Muscle layer of colon (tissue), 2 donors: ENCODE data around the gene CFAP410.
A peak's percentile ranks its signal among the peaks of the same experiment; 100 is the strongest.
"Not testable (repeated sequence)": the region's sequence is repeated elsewhere in the genome, so short reads cannot be mapped to it uniquely, and the experiment has no call there.

Experiments used
- H3K27ac ChIP-seq: one replicate; pipeline ENCODE4 v1.7.0; 2013; ENCODE audit warnings: low read depth, mild to moderate bottlenecking, low read length, moderate library complexity
- H3K27me3 ChIP-seq, 2 donors: one replicate each; pipeline ENCODE4 v1.7.0; 2013; ENCODE audit warnings: low read length in 2 of 2, mild to moderate bottlenecking in 2 of 2; ENCODE audit not compliant: insufficient read depth in 2 of 2, control insufficient read depth in 1 of 2
- H3K36me3 ChIP-seq: one replicate; pipeline ENCODE4 v1.7.0; 2013; ENCODE audit warnings: mild to moderate bottlenecking, low read length; ENCODE audit not compliant: insufficient read depth
- H3K4me1 ChIP-seq: one replicate; pipeline ENCODE4 v1.7.0; 2013; ENCODE audit warnings: mild to moderate bottlenecking, low read length; ENCODE audit not compliant: insufficient read depth
- H3K4me3 ChIP-seq, 2 donors: one replicate each; pipeline ENCODE4 v1.7.0; 2013; ENCODE audit warnings: low read length in 2 of 2, low read depth in 1 of 2, mild to moderate bottlenecking in 1 of 2, moderate library complexity in 1 of 2
- H3K9ac ChIP-seq: one replicate; pipeline ENCODE4 v1.7.0; 2013; ENCODE audit warnings: low read length
- H3K9me3 ChIP-seq: one replicate; pipeline ENCODE4 v1.7.0; 2013; ENCODE audit warnings: mild to moderate bottlenecking, low read length
- donor health status: abdominal sarcoma.
- donor health status: Adenocarcinoma of cecum.

Gene CFAP410

GRCh38 chr21:44348861-44349260 is 9.7 kb upstream of the CFAP410 start:
- no peaks in the 10 kb centered on the region for H3K4me1 ChIP-seq
- no peaks in the 10 kb centered on the region for H3K36me3 ChIP-seq
- no peaks in the 10 kb centered on the region for H3K9me3 ChIP-seq
- H3K27ac ChIP-seq, result no peak overlapping the region
- no peak overlapping the region for H3K4me3 ChIP-seq
- H3K27me3 ChIP-seq, result peaks cover 4 to 34% of the 10 kb centered on the region in 2 donors
- H3K9ac ChIP-seq, result no peak overlapping the region

- Histone ChIP-seq H3K27ac (no peak overlapping the region), H3K4me3 (no peak overlapping the region), H3K36me3 (no peaks in the 10 kb centered on the region), H3K27me3 (peaks cover 4 to 34% of the 10 kb centered on the region in 2 donors), H3K4me1 (no peaks in the 10 kb centered on the region), H3K9ac (no peak overlapping the region), H3K9me3 (no peaks in the 10 kb centered on the region)
Measured at GRCh38 chr21:44347911-44348451, 8.8 kb upstream of the CFAP410 start.

- Histone ChIP-seq H3K27me3 (peaks cover 0 to 17% of the 10 kb centered on the region in 2 donors), H3K36me3 (no peaks in the 10 kb centered on the region), H3K4me3 (no peak overlapping the region), H3K27ac (no peak overlapping the region), H3K4me1 (no peaks in the 10 kb centered on the region), H3K9ac (no peak overlapping the region), H3K9me3 (no peaks in the 10 kb centered on the region)
Measured at GRCh38 chr21:44345495-44345894, 6.3 kb upstream of the CFAP410 start.

- Histone ChIP-seq H3K9me3 (no peaks in the 10 kb centered on the region), H3K27ac (no peak overlapping the region), H3K36me3 (no peaks in the 10 kb centered on the region), H3K4me1 (peaks cover 8% of the 10 kb centered on the region), H3K27me3 (peaks cover 0 to 16% of the 10 kb centered on the region in 2 donors), H3K4me3 (no peak overlapping the region), H3K9ac (no peak overlapping the region)
Measured at GRCh38 chr21:44344541-44345183, 5.5 kb upstream of the CFAP410 start.

GRCh38 chr21:44342981-44343380 is 3.8 kb upstream of the CFAP410 start:
- H3K9me3 ChIP-seq, H3K36me3 ChIP-seq, H3K4me3 ChIP-seq: not testable (repeated sequence)

GRCh38 chr21:44341726-44342458 is 2.7 kb upstream of the CFAP410 start:
- H3K9ac ChIP-seq, H3K36me3 ChIP-seq, H3K4me3 ChIP-seq, H3K27ac ChIP-seq, H3K27me3 ChIP-seq, H3K9me3 ChIP-seq: not testable (repeated sequence)
- peaks cover 16% of the 10 kb centered on the region for H3K4me1 ChIP-seq

More at GRCh38 chr21:44342981-44343380, 3.8 kb upstream of the CFAP410 start:
- peaks cover 12% of the 10 kb centered on the region for H3K4me1 ChIP-seq
- H3K9ac ChIP-seq, H3K27me3 ChIP-seq, H3K27ac ChIP-seq: not testable (repeated sequence)

- Histone ChIP-seq H3K9ac (no peak overlapping the region), H3K36me3 (peaks cover 9% of the 10 kb centered on the region), H3K9me3 (no peaks in the 10 kb centered on the region), H3K4me3 (peak overlapping the region; percentile 24 to 41), H3K27ac (peak overlapping the region; percentile 30), H3K27me3 (no peaks in the 10 kb centered on the region), H3K4me1 (peaks cover 16% of the 10 kb centered on the region)
Measured at GRCh38 chr21:44337941-44338895, 972 bp downstream of the CFAP410 start.

GRCh38 chr21:44337449-44337848 is 1.7 kb downstream of the CFAP410 start:
- Histone ChIP-seq H3K9ac (no peak overlapping the region), H3K4me1 (peaks cover 16% of the 10 kb centered on the region), H3K27ac (peak overlapping the region; percentile 30), H3K9me3 (no peaks in the 10 kb centered on the region), H3K27me3 (no peaks in the 10 kb centered on the region), H3K4me3 (no peak overlapping the region), H3K36me3 (peaks cover 13% of the 10 kb centered on the region)

- H3K4me1 ChIP-seq, result peaks cover 16% of the 10 kb centered on the region
Measured at GRCh38 chr21:44335266-44336059, 3.7 kb downstream of the CFAP410 start.

GRCh38 chr21:44334329-44335030 is 4.7 kb downstream of the CFAP410 start:
- Histone ChIP-seq H3K4me1 (peaks cover 7% of the 10 kb centered on the region), H3K27ac (no peak overlapping the region), H3K4me3 (no peak overlapping the region), H3K27me3 (no peaks in the 10 kb centered on the region), H3K36me3 (peaks cover 23% of the 10 kb centered on the region), H3K9ac (no peak overlapping the region), H3K9me3 (no peaks in the 10 kb centered on the region)

More at GRCh38 chr21:44335266-44336059, 3.7 kb downstream of the CFAP410 start:
- H3K4me3 ChIP-seq, result no peak overlapping the region
- H3K36me3 ChIP-seq, result peaks cover 23% of the 10 kb centered on the region
- no peak overlapping the region for H3K9ac ChIP-seq
- H3K27me3 ChIP-seq, result no peaks in the 10 kb centered on the region
- H3K9me3 ChIP-seq, result no peaks in the 10 kb centered on the region
- no peak overlapping the region for H3K27ac ChIP-seq
